ENCODE data around the gene ADCY6.

ADCY6 gene

DNA sequence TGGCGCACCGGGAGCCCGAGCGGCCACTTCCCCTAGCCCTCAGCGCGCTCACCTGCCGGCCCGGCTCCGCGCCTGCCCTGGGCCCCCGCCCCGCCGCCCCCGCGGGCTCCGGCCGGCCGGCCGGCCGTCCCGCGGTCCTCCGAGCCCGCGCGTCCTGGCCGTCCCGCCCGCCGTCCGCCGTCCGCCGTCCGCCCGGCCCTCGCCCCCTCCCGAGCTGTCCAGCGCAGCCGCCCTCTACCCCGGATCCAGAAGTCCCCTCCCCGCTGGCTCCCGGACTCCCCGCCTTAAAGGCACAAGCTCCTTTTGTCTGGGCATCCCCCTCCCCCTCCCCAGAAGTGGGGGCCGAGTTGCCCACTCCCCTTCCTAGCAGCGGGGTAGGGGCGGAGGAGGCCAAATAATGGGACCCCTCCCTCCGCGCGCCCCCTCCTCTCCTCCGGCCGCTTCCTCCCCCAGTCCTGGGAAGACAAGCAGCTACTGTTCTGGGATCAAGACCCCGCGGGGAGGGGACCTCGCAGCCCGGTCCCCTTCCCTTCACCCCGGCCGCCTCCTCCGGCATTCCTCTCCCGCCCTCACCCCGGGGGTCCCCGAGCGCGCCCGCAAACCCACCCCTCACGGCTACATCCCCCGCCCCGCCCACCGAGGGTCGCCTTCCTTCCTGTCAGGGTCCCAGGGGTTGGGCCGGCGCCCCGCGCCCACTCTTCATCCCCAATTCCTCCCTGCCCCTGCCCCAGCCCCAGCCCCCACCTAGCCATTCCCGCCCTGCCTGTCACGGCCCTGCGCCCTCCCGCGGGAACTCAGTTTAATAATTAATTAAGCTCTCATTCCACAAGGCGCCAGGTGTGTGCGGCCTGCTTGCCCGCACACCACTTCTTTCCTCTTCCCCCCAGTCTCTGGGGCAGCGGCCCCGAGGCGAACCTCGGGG lies at the start of gene ADCY6:
Gene ADCY6 (minus strand): TSS at position 236 of the 922 bp plus-strand sequence. CDS start 5,655 bp downstream, outside the sequence.
- DNase-seq (ENCODE audit: low read depth): no peak

DNA sequence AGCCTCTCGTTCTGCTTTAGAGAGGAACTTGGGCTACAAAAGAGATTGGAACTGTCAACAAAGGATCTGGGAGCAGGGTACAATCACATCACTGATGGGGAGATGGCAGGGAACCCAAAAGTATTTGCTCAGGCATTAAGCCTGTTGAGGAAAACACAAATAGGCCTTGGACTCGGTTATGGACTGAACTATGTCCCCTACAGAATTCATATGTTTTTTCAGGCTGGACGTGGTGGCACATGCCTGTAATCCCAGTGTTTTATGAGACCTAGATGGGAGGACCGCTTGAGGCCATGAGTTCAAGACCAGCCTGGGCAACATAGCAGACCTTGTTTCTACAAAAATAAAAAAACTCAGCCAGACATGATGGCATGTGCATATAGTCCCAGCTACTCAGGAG lies 49.2 kb upstream of the ADCY6 start:
- DNase-seq (ENCODE audit: low read depth): no peak

DNA sequence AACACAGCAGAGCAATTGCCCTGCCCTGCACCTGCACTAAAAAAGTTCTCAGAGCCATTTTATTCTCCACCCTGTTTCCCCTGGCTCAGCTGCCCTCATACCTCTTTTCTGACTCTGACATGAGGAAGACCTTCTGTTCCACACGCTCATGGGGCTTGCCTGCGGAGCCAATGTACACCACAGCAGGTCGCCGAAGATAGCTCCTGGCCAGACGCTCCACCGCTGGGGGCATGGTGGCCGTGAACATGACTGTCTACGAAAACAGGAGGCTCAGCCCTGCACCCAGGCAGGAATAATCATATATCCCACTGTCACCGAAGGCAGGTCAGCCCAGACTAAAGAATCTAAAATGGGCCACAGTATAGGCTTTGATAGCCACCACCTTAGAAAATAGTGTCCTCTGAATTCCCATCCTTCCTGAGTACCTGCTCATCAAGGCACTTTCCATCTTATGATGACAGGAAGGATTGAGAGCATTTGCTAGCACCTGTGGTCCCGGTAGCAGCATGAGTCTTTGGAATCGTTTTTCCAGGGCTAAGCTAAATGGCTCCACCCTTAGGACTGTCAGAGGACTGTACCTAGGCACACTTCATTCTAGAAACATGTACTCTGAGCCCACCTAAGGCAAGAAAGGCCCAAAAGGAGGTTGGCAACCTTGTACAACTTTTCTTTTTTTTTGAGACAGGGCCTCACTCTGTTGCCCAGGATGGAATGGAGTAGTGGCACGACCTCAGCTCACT lies 43.6 kb upstream of the ADCY6 start:
- no peak for DNase-seq (ENCODE audit: low read depth)

DNA sequence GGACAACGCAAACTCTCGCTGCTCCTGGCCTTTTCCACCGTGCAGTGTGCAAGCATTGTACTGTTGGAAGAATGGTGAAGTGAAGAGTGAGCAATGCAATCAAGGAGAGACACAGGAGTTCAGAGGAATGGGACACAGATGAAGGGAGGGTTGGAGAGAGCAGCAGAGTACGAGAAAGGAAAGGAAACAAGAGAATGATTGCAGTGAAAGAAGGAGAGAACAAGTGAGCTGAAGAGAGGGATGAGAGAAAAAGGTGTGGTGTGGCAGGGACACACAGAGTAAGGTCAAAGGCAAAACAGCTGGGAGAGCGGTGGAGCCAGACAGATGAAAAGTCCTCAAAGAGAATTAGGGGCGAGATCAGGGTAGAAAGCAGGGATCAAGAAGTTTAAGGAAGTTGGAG lies 42.4 kb upstream of the ADCY6 start:
- DNase-seq (ENCODE audit: low read depth): no peak

DNA sequence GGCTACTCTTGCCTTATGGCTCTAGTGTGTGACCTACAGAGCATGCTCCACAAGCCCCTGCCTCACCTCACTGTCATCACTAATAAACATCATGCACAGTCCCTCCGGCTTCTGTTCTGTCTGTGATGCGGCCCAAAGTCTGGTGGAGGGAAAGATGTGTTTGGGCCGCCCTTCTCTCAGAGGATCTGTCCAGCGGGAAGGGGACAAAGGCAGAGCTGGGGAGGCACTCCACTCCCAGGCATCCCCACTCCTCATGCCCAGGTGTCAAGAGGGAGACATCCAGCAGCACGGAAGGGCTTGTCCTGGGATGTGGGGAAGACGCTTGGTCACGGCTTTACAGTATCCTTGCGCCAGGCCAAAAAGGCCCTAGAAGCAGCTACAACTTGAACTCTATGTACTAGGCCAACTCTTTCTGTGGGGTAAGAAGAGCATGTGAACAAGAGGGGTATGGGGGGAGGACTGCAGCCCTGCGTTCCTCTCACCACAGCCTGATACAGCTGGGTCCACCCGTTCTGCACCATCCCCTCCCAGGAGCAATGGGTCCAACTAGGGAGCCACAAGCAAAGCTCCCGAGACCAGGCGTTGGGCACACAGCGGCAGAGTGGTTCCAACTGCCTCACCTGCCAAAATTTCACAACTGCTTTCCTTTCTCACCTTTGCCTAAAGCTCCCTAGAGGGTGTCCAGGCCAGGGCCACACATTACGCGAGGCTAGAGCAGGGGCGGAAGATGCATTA lies 40.1 kb upstream of the ADCY6 start:
- DNase-seq (ENCODE audit: low read depth): no peak

DNA sequence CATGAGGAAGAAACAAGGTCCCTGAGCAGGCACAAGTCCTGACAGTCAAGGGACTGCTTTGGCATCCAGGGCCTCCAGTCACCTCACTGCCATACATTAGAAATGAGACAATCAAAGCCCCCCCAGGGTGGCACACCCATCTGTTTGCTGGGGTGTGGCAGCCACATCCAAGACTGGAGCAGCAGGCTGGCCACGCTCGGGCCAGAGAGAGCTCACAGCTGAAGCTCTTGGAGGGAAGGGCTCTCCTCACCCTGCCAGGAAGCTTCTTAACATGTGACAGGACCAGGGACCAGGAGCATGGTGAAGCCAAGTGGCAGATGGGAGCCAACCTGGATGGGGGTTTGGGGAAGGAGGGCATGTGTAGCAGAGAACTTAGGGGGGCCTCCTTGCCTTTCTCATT lies 39.4 kb upstream of the ADCY6 start:
- DNase-seq (ENCODE audit: low read depth): no peak

DNA sequence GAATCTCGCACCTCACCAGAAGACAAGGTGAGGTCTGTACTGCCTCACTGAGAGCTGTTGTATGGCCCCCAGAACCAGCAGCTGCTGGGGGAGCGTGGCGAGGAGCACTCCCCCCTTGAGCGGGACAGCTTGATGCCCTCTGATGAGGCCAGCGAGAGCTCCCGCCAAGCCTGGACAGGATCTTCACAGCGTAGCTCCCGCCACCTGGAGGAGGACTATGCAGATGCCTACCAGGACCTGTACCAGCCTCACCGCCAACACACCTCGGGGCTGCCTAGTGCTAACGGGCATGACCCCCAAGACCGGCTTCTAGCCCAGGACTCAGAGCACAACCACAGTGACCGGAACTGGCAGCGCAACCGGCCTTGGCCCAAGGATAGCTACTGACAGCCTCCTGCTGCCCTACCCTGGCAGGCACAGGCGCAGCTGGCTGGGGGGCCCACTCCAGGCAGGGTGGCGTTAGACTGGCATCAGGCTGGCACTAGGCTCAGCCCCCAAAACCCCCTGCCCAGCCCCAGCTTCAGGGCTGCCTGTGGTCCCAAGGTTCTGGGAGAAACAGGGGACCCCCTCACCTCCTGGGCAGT lies 38.7 kb upstream of the ADCY6 start:
- no peak for DNase-seq (ENCODE audit: low read depth)

DNA sequence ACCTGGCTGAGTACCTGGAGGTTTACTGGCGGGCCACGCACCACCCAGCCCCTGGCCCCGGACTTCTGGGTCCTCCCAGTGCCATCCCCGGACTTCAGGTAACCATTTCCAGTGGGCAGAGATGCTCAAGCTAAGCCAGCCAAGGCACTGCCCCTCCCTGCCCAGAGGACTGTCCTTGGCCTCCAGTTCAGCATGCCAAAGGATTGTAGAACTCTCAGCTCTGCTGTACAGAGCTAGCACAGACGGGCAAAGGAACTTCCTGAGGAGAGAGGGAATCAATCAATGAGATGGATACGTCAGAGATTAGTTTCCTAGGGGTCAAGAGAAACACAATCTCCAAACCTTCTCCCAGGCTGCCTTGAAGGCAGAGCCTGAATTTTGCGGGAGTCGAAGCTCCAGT lies 38.1 kb upstream of the ADCY6 start:
- no peak for DNase-seq (ENCODE audit: low read depth)

DNA sequence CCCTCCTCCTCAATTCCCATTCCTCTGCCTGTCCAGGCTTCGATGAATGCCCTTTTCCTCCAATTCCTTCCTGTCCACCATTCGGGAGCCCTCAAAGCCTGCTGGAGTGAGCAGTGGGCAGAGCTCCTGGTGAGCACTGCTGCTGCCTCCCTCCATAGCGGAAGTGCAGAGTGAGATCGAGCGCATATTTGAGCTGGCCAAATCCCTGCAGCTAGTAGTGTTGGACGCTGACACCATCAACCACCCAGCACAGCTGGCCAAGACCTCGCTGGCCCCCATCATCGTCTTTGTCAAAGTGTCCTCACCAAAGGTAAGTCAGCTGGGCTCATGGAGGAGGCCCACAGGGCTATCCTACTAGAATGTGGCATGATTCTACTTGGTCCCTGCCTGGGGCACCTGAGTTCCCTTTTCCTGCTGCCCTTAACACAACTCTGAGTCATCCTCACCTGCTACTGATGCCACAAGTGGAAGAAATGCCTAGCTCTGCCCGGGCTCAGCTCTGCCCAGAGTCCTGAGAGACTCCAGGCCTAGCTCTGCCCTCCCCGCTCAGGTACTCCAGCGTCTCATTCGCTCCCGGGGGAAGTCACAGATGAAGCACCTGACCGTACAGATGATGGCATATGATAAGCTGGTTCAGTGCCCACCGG lies 37.4 kb upstream of the ADCY6 start:
- no peak for DNase-seq (ENCODE audit: low read depth)

DNA sequence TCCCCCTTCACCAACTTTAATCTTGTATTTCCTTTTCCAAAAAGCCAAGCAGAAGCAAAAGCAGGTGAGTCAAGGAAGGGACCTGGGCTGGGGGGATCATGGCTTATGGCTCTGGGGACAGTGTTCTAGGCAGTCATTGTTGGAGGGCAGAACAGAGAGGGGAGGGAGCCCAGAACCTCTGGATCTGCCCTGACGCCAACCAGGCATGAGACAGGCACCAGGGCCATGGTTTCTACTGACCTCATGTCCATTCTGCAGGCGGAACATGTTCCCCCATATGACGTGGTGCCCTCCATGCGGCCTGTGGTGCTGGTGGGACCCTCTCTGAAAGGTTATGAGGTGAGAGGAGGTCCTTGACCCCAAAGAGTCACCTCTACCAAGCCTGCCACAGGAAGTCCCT lies 36.0 kb upstream of the ADCY6 start:
- no peak for DNase-seq (ENCODE audit: low read depth)

DNA sequence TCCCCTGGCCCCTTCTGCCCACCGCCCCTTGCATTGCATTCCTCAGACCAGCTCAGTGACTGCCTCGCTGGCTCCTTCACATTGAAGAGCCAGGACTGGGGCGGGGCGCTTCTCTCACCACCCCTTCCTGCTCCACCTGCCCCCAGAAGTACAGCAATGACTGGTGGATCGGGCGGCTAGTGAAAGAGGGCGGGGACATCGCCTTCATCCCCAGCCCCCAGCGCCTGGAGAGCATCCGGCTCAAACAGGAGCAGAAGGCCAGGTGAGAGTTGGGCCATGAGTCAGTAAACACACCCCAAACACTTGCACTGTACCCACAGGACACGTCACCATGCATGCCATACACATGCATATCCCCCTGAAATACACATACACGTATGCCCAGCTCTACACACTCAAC lies 35.2 kb upstream of the ADCY6 start:
- no peak for DNase-seq (ENCODE audit: low read depth)

DNA sequence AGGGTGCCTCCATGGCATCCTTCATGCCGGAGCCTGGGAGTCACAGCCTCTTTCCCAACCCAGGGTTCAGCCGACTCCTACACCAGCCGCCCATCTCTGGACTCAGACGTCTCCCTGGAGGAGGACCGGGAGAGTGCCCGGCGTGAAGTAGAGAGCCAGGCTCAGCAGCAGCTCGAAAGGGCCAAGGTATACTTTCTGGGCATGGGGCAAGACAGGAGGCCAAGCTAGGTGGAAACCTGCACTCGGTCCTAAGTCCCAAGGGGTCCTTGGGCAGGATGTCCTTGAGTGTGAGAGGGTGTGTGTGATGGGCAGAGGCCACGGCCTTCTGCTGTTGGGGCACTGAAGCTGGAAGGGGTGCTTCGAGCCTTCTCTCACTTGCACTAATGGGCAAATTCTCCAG lies 34.4 kb upstream of the ADCY6 start:
- DNase-seq (ENCODE audit: low read depth): no peak

DNA sequence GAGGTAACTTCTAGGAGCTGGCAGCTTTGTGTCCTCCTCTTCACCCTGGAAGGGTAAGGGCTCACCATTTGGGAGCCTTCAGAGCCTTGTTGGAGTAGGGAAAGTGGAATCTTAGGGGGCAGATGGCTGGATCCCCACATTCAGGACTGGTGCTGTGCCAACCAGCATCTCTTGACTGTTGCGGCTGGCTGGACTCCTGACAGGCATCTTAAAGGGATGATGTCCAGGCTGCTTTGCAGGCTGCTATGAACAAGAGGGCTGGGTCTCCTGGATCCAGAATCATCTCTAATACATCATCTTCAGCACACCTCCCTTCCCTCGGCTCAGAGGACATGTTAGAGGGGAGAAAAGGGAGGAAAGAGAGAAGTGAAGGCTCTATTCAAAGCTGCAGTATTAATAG lies 33.8 kb upstream of the ADCY6 start:
- DNase-seq (ENCODE audit: low read depth): no peak

DNA sequence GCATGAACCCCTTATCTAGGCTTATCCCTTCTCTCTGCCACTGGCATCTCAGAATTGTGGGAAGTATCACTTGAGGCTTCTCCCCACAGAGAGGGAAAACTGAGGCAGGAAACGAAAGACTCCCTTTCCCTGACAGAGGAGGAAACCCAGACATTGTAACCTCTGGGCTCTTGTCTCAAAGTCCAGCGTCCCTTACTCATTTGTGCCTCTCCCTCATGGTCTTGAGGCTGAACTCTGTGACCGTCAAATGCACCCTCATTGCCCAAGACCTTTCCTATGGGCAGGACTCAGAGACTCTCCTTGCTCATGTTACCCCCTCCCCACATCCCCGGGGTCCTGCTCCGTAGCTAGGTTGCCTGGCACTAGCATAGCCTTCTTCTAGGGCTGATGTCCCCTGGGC lies 33.2 kb upstream of the ADCY6 start:
- DNase-seq (ENCODE audit: low read depth): no peak

DNA sequence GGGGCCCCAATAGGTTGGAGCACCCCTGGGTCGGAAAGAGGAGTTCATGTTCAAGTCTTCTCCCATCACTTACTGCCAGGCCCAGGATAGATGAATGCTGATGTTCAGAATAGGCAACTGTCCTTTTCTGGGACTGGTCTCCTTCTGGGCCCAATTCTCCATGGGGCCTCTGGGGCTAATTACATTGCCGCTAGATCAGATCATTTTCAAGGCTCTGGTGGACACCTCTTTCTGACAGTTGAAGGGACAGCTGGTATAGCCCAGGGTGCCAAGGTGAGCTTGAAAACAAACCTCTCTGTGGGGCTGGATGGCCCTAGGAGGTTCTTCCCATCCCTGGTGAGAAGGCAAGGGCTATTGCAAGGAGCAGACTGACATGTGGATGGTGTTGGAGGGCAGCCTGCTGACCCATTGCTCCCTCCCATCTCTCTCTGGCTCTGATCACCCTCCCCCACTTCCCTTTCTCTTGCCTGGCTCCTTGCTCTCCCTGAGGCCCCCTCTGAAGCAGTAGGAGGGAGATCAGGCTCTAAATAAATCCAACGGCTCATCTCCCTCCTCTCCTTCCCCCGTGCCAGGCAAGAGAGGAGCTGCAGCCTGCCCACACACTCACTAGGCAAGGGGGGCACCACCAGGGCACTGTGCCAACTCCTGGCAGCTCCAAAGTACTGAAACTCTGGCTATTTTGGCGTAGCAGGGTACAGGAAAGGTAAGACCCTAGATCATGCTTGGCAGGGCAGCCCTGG lies 31.3 kb upstream of the ADCY6 start:
- no peak for DNase-seq (ENCODE audit: low read depth)

DNA sequence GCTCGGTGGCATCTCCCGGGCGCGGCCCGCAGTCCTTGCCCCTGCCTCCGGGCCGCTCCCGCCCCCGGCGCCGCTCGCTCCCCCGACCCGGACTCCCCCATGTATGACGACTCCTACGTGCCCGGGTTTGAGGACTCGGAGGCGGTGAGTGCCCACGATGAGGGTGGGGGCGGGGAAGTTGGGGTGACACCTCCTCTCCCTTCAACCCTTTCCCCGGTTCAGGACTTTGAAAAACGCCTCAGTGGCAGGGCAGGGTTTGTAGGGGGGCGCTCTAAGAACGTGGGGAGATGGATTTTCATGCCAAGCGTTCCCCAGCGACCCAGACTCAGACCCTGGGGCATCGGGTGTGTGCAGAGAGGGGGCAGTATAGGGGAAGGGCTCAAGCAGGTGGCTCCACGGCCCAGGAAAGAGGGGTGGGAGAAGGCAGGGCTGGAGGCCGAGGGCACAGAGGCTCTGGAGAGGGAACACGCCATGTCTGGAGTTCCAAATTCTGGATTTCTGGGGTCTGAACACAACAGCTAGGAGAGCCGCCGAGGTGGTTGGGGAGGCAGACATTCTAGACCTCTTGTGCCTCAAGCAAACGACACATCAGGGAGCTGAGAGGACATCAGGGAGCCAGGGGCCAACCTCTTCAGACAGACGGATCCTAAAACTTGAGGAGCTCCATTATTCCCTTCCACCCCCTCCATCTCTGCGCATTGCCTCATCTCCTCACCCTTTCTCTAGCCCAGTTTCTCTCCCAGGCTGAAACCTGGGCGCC lies 30.1 kb upstream of the ADCY6 start:
- peak; percentile 49 for DNase-seq (ENCODE audit: low read depth)

DNA sequence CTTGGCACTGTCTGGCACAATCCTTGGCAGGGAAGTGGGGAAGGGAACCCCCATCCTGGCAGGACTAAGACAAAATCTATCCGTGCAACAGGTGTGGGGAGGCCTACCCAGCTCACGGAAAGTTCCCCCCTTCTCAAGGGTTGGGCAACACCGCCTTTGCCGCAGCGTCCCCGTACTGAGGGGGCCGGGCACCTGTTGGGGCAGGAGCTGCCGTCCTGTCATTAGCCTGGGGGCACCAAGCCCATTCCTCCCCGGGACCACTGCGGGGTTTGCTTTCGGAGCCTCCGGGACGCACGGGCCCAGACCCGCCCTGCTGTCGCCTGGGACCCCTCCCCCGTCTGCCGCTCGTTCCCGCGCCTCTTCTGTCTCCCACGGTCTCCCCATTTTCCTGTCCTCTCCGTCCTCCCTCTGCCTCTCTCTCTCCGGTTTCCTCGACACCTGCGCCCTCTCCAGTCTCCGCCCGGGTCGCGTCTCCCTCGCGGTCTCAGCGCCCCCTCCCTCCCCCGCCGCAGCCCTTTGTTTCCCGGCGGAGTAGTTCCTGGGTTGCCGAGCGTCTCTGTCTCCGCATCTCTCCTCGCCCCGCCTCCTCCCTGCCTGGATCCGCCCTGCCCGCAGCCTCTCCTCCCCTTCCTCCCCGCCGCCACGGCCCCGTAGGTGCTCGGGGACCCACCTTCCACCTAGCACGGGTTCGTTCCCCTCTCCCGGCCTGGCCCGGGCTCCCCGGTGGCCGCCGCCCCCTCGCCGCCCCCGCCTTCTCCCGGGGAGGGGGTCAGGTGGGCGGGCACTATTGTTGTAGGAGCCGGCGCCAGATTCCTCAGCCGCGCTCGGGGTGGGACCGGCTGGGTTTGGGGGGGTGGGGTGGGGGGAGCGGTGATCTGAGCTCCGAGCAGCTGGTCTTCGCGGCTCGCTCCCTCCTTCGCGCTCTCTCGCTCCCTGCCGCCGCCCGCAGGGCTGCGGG lies 29.3 kb upstream of the ADCY6 start, which contains the start of gene CACNB3:
Gene CACNB3 (plus strand): TSS at position 624 of the 958 bp plus-strand sequence. CDS start 434 bp downstream, outside the sequence.
- peak; percentile 71 for DNase-seq (ENCODE audit: low read depth)

DNA sequence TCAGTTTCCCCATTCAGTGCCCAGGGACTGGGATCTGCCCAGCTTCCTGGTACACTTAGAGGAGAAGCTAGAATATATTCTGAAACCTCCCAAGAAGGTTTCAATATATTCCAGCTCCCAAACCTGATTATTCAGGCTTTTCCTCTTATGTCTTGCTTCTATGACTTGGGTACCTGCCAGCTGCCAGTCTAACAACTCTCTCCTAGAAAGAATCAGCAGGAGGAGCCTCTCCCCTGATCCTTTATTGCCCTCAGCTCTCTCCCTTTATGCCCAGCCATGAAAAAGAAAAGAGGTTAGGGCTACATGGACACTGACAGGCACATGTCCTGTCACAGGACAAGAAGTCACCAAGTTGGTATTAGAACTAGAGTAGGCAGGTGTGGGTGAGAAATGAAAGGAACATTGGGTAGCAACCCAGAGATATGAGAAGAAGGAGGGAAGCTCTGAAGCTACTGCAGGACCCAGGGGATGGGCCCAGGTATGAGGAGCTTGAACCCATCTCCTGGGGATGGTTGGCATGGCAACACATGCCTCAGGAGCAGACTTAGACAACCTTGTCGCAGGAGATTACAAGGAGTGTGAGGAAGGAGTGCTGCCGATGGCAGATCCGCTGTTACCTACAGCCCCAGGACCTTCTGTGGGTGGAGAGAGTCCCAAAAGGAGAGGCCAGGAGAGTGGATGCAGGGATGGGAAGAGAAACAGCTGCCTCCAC lies 27.4 kb upstream of the ADCY6 start:
- DNase-seq (ENCODE audit: low read depth): no peak
